IPS-18c (cell line): ENCODE data around the gene PDE4A.
A peak's percentile ranks its signal among the peaks of the same experiment; 100 is the strongest.

Experiments used
- H3K4me3 ChIP-seq: 2 replicates; pipeline ENCODE4 v1.7.0; 2013; ENCODE audit warnings: low read depth, mild to moderate bottlenecking, low read length, moderate library complexity; ENCODE audit not compliant: insufficient read depth
- H3K9me3 ChIP-seq: one replicate; pipeline ENCODE4 v1.6.1; 2013; ENCODE audit warnings: mild to moderate bottlenecking, low read length, moderate library complexity; ENCODE audit not compliant: control insufficient read depth, insufficient read depth

The PDE4A gene

GRCh38 chr19:10419200-10419645 lies 1.1 kb upstream of the PDE4A start:
- H3K4me3 ChIP-seq: peak overlapping the region; percentile 42

GRCh38 chr19:10419646-10420443 lies 493 bp upstream of the PDE4A start:
- peak overlapping the region; percentile 42 for H3K4me3 ChIP-seq
- H3K9me3 ChIP-seq: no peaks in the 10 kb centered on the region

More at GRCh38 chr19:10419200-10419645, 1.1 kb upstream of the PDE4A start:
- no peaks in the 10 kb centered on the region for H3K9me3 ChIP-seq

GRCh38 chr19:10421240-10422045 lies 1.1 kb downstream of the PDE4A start:
- Histone ChIP-seq H3K4me3 (peak overlapping the region; percentile 60; the same call in 1 of the 2 replicates), H3K9me3 (no peaks in the 10 kb centered on the region)

- Histone ChIP-seq H3K9me3 (no peaks in the 10 kb centered on the region), H3K4me3 (no peak overlapping the region)
Observed at GRCh38 chr19:10422046-10422461, 1.7 kb downstream of the PDE4A start.

- H3K9me3 ChIP-seq: no peaks in the 10 kb centered on the region
- no peak overlapping the region for H3K4me3 ChIP-seq
Observed at GRCh38 chr19:10422846-10423245, 2.5 kb downstream of the PDE4A start.

- Histone ChIP-seq H3K4me3 (peak overlapping the region; percentile 44), H3K9me3 (no peaks in the 10 kb centered on the region)
Observed at GRCh38 chr19:10424011-10424637, 3.8 kb downstream of the PDE4A start.

GRCh38 chr19:10427169-10427568 lies 6.8 kb downstream of the PDE4A start:
- H3K4me3 ChIP-seq: no peak overlapping the region

GRCh38 chr19:10428996-10429381 lies 8.7 kb downstream of the PDE4A start:
- Histone ChIP-seq H3K9me3 (peaks cover 2% of the 10 kb centered on the region), H3K4me3 (no peak overlapping the region)

More at GRCh38 chr19:10427169-10427568, 6.8 kb downstream of the PDE4A start:
- peaks cover 2% of the 10 kb centered on the region for H3K9me3 ChIP-seq

GRCh38 chr19:10430505-10431253 lies 10.3 kb downstream of the PDE4A start:
- Histone ChIP-seq H3K4me3 (peak overlapping the region; percentile 40; the same call in 1 of the 2 replicates), H3K9me3 (peaks cover 6% of the 10 kb centered on the region)

GRCh38 chr19:10431254-10431942 lies 11.1 kb downstream of the PDE4A start:
- H3K9me3 ChIP-seq: peaks cover 6% of the 10 kb centered on the region
- peak overlapping the region; percentile 40; the same call in 1 of the 2 replicates for H3K4me3 ChIP-seq

GRCh38 chr19:10431943-10432735 lies 11.8 kb downstream of the PDE4A start:
- H3K4me3 ChIP-seq: peak overlapping the region; percentile 43
- peaks cover 6% of the 10 kb centered on the region for H3K9me3 ChIP-seq

- Histone ChIP-seq H3K9me3 (peaks cover 6% of the 10 kb centered on the region), H3K4me3 (peak overlapping the region; percentile 43; the same call in 1 of the 2 replicates)
Observed at GRCh38 chr19:10432736-10433130, 12.4 kb downstream of the PDE4A start.

- H3K4me3 ChIP-seq: no peak overlapping the region
Observed at GRCh38 chr19:10433131-10433536, 12.8 kb downstream of the PDE4A start.

GRCh38 chr19:10439588-10439987 lies 19.2 kb downstream of the PDE4A start:
- no peak overlapping the region for H3K4me3 ChIP-seq
- peaks cover 4% of the 10 kb centered on the region for H3K9me3 ChIP-seq

More at GRCh38 chr19:10433131-10433536, 12.8 kb downstream of the PDE4A start:
- H3K9me3 ChIP-seq: peaks cover 6% of the 10 kb centered on the region

- no peaks in the 10 kb centered on the region for H3K9me3 ChIP-seq
- no peak overlapping the region for H3K4me3 ChIP-seq
Observed at GRCh38 chr19:10442698-10443097, 22.4 kb downstream of the PDE4A start.

- H3K4me3 ChIP-seq: no peak overlapping the region
- H3K9me3 ChIP-seq: no peaks in the 10 kb centered on the region
Observed at GRCh38 chr19:10449037-10449436, 28.7 kb downstream of the PDE4A start.
